Measurements from ENCODE around the gene PTGER3.

GRCh38 chr1:70978623-70979022 is 69.0 kb downstream of the PTGER3 start:
- no peak for TF ChIP-seq CTCF (conservative IDR thresholded peaks at IDR 0.05 in 1 of 2, IDR thresholded peaks at IDR 0.05 in 1 of 2; ENCODE audit: low read depth in 1 of 2, low read length in 2 of 2)
- no peak for TF ChIP-seq EZH2 (IDR thresholded peaks at IDR 0.05; ENCODE audit: low read length, missing control alignments)
